Right lobe of liver (tissue), 4 donors: ENCODE measurements around the gene GAS6.

Experiments used
- POLR2A ChIP-seq: fragments of 450-650 bp; IDR thresholded peaks from one replicate; pipeline ENCODE4 v1.6.1; 2017; ENCODE audit warnings: antibody characterized with exemption, mild to moderate bottlenecking
- TF ChIP-seq, protein P1 (sequence below), 4 donors: fragments of 200-600 bp in 3 of 4; fragments of 450-650 bp in 1 of 4; IDR thresholded peaks; one replicate each; pipeline versions ENCODE4 v1.5.1 to v1.8.0; 2016 to 2022; ENCODE audit warnings: antibody characterized with exemption in 4 of 4, mild to moderate bottlenecking in 2 of 4
- donor health status: DM: no; HTN: no; CAD: no.
- donor health status: DM: no; HTN: no; CAD: no.
- donor health status: DM: no; HTN: yes; CAD: no.

DNA sequence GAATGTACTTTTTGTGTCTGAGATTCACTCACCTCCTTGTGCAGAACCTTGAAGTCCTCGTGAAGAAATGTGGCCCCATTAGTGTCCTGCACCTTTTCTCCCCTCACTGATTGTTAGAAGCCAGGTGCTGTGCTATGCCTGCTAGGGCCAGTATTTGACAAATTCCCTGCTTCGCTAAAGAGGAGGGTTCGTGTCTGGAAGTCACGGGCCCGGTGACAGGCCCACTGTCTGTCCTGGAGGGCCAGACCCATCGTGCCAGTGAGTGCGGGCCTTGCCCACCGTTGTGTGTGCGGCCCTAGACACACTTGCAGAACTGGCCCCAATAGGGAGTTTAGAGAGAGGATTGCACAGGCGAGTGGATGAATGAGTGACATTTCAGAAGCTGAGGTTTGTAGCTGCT is 36.8 kb upstream of the GAS6 start:
- TF ChIP-seq POLR2A: no peak
- TF ChIP-seq, protein P1, sequence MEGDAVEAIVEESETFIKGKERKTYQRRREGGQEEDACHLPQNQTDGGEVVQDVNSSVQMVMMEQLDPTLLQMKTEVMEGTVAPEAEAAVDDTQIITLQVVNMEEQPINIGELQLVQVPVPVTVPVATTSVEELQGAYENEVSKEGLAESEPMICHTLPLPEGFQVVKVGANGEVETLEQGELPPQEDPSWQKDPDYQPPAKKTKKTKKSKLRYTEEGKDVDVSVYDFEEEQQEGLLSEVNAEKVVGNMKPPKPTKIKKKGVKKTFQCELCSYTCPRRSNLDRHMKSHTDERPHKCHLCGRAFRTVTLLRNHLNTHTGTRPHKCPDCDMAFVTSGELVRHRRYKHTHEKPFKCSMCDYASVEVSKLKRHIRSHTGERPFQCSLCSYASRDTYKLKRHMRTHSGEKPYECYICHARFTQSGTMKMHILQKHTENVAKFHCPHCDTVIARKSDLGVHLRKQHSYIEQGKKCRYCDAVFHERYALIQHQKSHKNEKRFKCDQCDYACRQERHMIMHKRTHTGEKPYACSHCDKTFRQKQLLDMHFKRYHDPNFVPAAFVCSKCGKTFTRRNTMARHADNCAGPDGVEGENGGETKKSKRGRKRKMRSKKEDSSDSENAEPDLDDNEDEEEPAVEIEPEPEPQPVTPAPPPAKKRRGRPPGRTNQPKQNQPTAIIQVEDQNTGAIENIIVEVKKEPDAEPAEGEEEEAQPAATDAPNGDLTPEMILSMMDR (IDR thresholded peaks at IDR 0.05): no peak
